HG03039 (cell line): Measurements from ENCODE around the gene ATXN2.
"Not testable (repeated sequence)": the region's sequence is repeated elsewhere in the genome, so short reads cannot be mapped to it uniquely, and the experiment has no call there.

Source experiments
- ATAC-seq: cut with Tn5 transposase; IDR thresholded peaks from one replicate; pipeline ENCODE4 v1.9.1; 2021; ENCODE audit warnings: mild to moderate bottlenecking, moderate library complexity; ENCODE audit not compliant: unreplicated experiment

Gene ATXN2

DNA sequence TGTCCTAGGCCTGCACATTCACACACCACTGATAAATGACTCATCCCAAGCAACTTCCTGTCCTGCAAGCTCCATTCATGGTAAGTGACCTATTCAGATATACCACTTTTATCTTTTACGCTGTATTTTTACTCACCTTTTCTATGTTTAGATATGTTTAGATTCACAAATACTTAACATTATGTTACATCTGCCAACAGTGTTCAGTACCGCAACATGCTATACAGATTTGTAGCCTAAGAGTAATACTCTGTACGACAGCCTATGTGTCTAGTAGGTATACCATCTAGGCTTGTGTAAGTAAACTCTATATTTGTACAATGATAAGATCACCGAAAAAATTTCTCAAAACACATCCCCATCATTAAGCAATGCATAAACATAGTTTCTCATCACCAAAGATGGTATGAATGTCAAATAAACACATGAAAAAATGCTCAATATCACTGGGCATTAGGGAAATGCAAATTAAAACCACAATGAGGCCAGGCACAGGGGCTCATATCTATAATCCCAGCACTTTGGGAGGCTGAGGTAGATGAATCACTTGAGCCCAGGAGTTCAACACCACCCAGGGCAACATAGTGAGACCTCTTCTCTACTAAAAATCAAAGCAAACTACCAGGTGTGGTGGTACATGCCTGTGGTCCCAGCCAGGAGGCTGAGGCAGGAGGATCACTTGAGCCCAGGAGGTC lies 20.7 kb downstream of the ATXN2 start:
- ATAC-seq: no peak

DNA sequence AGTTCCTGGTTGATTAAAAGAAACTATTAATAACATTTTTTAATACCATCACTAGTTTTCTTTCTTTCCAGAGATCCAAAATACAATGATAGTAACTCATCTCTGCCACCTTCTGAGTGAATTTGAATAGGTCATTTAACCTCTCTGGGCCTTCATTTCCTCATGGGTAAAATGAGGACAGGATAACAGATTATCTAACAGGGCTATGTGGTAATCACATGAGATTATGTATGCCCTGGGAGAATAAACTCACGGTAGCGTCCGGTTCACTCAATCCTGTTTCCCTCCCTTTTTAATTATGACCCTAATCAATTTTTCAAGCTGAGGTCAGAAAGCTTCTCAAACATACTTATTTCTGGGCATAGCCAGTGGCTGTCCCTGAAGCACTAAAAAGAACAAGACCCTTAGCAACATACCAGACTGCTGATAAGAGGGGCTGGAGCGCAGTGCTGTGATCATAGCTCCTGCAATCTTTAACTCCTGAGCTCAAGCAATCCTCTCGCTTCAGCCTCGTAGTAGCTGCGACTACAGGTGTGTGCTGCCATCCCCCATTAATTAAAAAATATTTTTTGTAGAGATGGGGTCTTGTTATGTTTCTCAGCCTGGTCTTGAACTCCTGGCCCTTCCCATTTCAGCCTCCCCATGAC lies 24.2 kb downstream of the ATXN2 start:
- no peak for ATAC-seq

DNA sequence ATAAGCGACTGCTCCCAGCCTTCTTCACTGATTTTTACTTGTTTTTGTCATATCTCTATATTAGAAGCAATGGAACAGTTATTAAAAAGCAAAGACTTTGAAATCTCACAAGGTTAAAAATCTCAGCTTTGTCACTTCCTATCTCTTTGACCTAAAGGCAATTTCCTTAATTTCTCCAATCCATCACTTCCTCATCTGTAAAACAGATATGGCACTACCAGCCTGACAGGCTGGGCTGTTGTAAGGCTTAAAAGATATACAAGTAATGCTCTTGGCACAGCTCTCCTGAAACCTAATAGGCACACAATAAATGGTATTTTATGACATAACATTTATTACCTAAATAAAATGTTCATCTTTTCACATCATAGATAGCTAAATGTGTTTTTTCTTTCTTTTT lies 25.6 kb downstream of the ATXN2 start:
- no peak for ATAC-seq

GRCh38 chr12:111570084-111570961 lies 28.8 kb downstream of the ATXN2 start:
- ATAC-seq: no peak

GRCh38 chr12:111569363-111570083 lies 29.6 kb downstream of the ATXN2 start:
- no peak for ATAC-seq

GRCh38 chr12:111560844-111561243 lies 38.3 kb downstream of the ATXN2 start:
- not testable (repeated sequence) for ATAC-seq

GRCh38 chr12:111558107-111558376 lies 41.1 kb downstream of the ATXN2 start:
- ATAC-seq: no peak

DNA sequence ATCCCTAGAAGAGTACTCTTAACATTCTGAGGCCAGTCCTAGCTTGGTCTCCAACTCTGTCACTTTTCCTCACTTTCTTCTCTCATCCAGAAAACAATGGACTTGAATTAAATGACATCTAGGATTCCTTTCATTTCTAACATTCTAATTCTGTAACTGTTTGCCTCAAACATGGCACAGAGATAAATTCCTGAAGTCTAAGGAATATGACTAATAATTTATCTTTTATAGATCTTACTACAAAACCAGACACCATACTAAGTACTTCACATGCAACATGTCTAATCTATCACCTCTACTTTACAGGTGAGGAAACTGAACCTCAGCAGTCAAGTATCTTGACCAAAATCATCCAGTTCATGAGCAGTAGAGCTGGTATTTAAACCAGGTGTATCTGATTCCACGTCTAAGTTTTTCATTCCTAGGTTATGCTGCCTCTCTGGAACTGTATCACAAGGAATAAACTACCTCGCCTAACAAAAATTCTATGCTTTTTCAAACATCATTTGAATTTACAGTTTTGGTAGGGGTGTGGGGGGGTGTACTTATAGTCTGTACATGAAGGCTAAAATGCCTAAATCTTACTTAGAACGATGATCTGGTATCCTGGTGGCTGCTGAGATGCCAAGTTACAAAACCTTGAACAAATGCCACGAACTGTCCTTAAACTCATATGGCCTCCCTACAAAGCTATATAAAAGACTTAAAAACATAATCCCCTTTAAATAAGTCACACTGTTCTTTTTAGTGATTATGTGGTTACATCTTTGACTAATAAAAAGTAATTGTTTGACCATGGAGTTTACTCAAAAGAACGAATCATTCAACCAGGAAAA lies 41.6 kb downstream of the ATXN2 start:
- no peak for ATAC-seq

DNA sequence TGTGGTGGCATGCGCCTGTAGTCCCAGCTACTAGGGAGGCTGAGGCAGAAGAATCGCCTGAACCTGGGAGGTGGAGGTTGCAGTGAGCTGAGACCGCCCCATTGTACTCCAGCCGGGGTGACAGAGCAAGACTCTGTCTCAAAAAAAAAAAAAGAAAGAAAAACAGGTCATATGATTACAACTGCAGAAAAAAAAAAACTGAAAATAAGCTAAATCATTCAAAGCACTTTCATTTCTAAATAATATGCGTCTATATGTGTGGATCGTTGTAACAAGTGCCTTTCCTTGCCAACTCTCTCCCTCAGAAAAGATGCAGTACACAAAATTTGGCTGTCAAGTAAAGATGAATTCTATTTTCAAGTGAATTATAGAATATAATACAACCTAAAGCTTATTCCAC lies 42.4 kb downstream of the ATXN2 start:
- no peak for ATAC-seq

- not testable (repeated sequence) for ATAC-seq
Observed at GRCh38 chr12:111555313-111555712, 43.8 kb downstream of the ATXN2 start.

DNA sequence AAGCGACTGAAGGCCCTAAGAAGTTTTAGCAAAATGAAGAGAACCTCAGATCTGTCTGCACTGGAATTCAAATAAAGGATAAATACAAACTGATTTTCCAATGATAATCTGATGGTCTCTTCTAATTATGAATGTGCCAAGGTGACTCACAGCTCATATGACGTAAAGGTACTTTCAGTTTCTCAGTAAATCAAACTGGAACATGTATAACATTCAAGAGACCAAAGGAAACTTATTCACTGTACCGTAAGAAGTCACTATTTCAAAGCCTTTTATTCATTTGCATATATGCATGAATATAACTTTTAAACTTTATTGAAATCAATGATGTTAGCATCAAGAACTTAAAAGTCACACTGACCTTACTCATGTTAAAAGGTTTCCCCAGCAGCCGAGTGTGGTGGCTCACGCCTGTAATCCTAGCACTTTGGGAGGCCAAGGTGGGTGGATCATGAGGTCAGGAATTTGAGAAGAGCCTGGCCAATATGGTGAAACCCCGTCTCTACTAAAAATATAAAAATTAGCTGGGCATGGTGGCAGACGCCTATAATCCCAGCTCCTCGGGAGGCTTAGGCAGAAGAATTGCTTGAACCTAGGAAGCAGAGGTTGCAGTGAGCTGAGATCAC lies 52.2 kb downstream of the ATXN2 start:
- ATAC-seq: no peak

- ATAC-seq: no peak
Observed at GRCh38 chr12:111546171-111546570, 52.9 kb downstream of the ATXN2 start.

GRCh38 chr12:111544032-111544431 lies 55.1 kb downstream of the ATXN2 start:
- no peak for ATAC-seq

- no peak for ATAC-seq
Observed at GRCh38 chr12:111532751-111533150, 66.4 kb downstream of the ATXN2 start.

- ATAC-seq: no peak
Observed at GRCh38 chr12:111529424-111530368, 69.4 kb downstream of the ATXN2 start.

GRCh38 chr12:111523587-111524167 lies 75.4 kb downstream of the ATXN2 start:
- no peak for ATAC-seq

DNA sequence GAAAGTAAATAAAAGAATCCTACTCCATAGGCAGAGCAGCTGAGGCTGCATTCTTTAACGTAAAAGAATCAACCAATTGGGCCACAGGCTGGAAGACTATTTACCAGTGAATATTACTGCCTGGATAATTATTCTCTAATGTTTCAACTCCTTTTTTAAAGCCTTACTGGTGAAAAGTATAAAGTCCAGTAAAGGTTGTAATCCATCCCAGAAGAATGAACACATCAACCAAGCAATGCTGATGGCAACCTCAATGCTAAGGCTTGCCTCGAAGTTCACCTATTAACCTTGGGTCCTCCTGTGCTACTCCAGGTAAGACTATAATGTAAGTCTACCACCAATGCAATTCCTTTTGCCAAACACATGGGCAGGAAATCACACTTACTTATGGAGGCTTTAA lies 77.3 kb downstream of the ATXN2 start:
- no peak for ATAC-seq

DNA sequence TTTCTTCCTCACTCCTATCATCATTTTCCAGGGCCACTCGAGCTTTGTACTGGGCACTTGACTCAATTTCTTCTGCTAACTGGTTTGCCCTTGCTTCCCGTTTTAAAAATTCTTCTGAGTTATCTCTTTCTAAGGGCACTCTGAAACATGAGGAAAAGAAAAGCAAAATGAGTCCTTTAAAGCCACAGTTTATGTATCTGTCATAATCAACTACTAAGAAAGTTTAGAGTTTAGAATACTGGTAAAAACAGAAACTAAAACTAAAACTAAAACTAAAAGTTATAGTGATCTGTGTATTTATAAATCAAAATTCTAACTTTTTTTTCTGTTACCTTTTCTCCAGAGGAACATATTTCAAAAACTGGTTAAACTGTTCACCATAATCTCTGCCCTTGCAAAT lies 79.2 kb downstream of the ATXN2 start:
- no peak for ATAC-seq

DNA sequence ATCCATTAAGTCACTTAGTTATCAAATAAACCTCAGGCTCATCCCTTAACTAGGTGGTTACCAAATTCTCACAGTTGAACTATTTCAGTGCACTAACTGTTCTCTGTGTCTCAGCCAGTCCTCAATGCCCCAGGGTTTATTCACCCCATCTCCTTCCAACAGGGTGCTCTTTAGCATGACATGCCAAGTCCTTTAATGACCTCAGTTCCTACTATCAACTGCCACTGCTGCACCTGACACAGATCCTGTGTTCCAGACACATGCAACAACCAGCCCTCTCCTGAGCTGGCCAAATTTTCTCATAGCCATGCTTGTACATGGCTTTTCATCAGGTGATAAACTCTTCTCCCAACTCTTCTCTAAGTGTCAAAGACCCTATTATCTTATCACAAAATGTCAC lies 80.0 kb downstream of the ATXN2 start:
- ATAC-seq: no peak
